SKM-1 (cell line): ENCODE measurements around the gene ARL5A.

Experiments
- DNase-seq: peaks from one replicate; lab custom pipeline; 2025; ENCODE audit not compliant: unreplicated experiment; lab: John Stamatoyannopoulos, UW

Gene ARL5A

DNA sequence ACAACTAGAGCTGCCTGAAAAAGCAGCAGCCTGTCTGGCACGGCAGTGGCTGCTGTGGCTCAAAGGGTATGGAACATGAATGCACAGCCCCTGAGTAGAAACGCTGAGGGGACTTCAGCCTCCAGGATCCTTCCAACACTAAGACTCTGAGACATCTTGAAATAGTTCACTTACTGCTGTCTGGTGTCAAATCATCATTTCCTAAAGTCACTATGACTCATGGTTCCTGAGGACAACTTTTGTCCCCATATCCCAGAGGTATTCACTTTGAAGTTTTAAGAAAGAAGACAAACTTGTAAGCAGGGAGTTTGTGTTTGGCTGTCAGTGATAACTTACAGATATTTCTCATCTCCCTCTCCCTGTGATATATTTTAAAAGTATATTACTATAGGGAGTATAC, 60.7 kb downstream of the ARL5A start:
- DNase-seq, result no peak

DNA sequence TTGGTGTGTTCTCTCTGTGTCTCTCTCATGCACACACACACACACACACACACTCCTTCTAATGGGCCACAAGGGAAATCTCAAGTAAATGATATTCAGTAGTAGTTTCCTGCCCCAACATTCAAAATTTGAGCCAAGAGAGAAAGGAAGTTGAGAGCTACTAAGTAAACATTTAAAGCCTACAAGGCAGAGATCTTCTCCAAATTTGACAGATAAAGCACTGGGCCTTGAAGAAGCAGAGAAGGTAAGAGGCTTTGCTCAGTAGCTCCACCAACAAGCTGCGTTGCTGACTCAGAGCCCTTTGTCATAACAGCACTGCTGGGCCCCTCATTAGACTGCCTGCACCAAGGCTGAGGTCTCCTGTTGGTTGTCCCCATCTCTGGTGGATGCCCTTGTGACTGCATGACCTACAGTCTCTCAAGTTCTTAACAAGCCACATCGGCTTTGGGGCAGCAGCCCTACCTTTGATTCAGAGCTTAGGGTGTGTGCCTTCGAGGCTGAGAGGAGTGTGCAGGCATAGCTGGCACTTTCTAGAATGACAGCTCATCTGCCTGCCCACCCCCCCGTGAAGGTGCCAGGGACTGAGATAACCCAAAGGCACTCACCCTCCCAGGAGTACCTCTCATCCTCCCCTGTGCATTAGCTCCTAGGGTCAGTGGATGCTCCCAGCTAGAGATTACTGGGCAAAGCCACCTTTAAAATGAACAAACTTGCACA, 61.6 kb downstream of the ARL5A start:
- DNase-seq, result no peak

DNA sequence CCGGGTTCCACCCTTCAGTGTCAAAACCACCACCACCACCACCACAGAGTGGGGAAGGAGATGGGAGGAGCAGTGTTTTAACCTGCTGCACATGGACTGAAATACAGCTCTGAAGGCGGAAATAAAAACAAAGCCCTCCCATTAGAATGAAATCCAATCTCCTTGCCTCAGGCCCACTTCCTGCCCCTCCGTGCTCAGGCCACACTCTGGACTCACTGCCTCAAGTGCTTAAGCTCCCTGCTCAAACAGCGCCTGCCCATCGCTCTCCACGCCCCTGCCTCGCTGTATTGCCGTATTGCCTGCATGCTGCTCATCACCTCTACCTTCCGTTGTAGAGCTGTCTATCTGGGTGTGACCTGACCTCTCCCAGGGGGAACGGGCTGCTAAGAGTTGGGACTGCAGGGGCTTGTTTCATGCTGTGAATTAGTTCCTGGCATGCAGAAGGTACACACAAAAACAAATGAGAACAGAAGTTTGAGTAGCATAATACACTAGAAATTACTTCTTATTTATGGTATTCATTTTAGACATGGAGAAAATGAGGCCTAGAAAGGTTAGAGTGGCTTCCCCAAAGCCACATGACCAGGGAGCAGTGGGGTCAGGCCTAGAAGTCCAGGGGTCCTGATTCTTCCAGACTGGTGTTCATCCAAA, 62.3 kb downstream of the ARL5A start:
- no peak for DNase-seq

DNA sequence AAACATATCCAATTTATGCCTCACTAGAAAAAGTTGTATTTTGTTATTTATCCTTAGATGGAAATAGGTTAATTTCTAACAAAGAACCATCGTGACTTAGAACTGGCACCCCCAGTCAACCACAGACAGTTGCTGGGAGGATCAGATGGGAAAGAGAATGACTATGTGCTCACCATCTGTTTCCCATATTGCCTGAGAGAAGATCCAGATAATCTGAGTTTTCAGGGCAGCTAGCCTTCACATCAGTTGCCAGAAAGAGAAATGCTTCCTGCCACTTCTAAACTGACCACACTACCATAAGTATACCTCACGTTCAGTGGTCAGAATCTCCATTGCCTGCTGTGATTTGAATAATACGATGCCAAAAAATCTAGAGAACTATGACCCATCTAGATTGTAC, 65.5 kb downstream of the ARL5A start:
- DNase-seq, result no peak

DNA sequence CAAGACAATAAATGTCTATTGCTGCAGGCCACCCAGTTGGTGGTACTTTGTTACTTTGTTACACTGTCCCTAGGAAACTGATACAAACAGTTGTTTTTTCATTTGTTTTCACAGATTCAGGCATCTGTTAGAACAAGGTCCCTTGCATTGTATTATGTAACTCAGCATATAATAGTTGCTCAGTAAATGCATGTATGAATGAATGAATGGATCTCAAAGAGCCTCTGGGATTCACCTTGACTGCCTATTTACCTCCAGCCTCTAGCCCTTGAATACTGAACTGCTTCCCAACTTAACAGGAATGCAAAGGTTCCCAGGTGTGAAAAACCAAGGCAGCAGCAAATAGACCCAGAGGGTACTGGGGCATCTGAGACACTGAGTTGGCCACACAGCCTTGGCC, 66.5 kb downstream of the ARL5A start:
- no peak for DNase-seq

DNA sequence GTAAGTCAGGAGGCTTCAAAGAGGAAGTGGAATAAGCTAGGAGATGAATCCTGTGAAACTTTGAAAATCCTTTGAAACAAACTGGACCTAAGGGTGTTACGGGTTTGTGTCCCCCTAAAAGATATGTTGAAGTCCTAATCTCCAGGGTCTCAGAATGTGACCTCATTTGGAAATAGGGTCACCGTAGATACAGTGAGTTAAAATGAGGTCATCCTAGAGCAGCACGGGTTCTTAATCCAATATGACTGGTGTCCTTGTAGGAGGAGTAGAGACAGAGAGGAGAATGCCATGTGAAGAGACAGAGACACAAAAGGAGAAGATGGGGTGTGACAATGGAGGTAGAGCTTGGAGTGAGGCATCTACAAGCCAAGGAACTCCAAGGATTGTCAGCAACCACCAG, 67.0 kb downstream of the ARL5A start:
- DNase-seq, result no peak

DNA sequence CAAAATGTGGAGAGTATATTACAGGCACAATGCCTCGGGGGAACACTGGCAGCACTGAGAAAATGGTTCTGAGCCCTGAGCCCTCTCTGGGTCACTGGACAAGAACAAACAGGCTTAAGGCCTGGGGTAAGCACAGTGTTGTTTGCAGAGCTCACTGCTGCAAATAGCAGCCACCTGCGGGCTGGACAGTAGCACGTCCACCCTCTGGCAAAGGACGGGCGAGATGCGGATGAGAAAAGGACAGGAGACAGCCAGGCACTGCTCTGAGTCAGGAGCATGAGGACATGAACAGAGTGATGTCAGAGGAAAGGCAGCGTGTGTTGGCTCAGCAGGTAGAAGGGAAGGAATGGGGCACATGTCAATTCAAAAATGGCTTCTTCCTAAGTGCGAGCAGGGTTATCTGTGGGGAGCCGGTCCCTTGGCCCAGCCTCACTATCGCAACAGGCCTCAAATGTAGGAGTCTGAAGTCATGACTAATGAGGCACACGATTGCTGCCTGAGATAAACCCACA, 68.0 kb downstream of the ARL5A start:
- no peak for DNase-seq

DNA sequence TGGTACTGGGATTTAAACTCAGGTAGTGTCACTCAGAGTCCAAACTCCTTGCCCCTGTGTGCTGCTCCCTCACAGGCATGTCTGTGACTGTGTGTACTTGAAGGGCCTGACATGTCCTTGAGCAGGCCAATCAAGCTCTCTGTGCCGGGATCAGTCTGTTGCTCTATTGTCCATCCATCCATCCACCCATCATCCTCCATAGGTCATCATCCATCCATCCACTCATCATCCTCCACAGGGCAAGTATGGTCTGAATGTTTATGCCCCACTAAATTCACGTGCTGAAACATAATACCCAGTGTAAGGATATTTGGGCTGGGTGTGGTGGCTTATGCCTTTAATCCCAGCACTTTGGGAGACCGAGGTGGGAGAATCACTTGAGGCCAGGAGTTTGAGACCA, 69.5 kb downstream of the ARL5A start:
- no peak for DNase-seq

DNA sequence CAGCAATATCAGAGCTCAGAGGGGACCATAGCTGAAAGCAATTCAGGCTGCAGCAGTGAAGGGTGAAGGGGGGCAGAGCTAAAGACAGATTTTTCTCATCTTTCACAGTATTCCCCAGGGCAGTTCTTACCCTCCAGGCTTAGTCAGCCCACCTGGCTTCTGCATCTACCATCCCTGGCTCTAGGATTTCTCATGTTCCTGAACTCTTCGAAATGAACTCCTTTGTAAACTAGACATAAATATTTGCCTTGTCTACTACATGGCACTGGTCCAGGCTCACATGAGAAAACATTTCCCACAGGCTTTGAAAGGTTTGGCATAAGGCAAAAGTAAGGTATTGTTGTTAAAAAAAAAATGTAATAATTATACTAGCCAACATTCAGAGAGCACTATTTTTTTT, 70.4 kb downstream of the ARL5A start:
- DNase-seq, result no peak

DNA sequence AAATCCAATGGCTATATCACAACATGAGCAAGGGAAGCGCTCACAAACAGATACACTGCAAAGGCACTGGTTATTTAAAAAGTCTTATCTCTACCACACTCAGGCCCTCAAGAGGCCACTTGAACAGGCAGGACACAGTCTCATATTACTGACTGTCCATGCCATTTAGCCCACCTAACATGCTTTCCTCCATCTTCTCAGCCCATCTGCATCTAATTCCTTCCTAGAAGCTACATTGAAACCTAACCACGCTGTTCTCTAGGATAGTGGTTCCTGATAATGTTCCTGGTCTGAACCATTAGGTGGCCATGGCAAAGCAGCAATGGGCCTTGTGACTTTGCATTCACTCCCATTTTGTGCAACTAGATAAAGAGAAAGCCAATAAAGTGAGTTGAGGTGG, 71.4 kb downstream of the ARL5A start:
- no peak for DNase-seq

DNA sequence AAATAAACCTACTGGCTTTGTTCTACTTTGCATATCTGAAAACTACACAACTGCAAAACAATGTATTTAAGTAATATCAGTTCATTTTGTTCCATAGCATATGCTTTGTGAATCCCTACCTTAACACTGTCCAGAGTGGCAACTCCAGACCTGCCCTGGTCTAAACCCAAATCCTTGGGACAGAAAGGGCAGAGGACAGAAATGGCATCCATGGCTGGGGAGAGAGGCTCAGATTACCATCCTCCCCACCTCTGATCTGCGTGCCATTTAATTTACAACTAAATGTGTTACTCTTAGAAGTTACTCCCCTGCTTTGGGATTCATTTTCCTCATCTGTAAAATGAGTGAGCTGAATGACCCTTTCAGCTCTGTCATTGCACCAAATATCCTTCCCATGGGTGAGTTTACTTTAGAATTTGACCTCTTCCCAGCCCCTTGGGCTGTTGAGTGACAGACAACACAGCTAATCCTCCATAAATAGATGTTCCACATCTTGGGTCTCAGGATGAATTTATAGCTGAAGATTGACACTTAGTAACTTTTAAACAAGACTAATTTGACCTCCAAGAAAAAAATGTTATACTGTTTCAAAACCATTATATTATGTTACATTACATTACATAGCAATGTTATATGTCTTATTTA, 73.8 kb downstream of the ARL5A start:
- no peak for DNase-seq

DNA sequence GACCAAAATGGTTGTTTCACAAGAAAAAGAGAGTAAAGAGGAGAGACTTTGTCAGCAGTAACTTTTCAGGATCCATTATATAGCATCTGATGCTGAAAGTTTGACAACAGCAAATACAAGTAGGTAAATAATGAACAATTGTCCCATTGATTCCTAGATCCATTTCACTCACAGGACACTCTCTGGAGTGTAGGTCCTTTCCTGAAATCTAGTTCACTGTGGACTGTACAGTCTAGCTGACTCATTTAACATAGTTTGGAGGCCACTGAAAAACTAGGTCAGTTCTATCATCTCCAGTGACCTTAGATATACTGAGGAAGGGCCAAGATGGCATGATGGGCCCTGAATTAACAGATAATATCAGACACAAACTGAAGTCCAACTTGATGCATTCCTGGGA, 74.7 kb downstream of the ARL5A start:
- DNase-seq, result no peak
